ENCODE measurements around the gene THUMPD2.

Gene THUMPD2

GRCh38 chr2:39718483-39718882 is 60.6 kb downstream of the THUMPD2 start:
- DNase-seq (ENCODE audit: low spot score) = no peak

- no peak for DNase-seq (ENCODE audit: low spot score)
Observed at GRCh38 chr2:39717067-39717466, 62.0 kb downstream of the THUMPD2 start.

GRCh38 chr2:39715822-39716221 is 63.2 kb downstream of the THUMPD2 start:
- no peak for DNase-seq (ENCODE audit: low spot score)

GRCh38 chr2:39715095-39715494 is 64.0 kb downstream of the THUMPD2 start:
- DNase-seq (ENCODE audit: low spot score) = no peak

- no peak for DNase-seq (ENCODE audit: low spot score)
Observed at GRCh38 chr2:39712953-39713352, 66.1 kb downstream of the THUMPD2 start.

GRCh38 chr2:39710807-39711206 is 68.3 kb downstream of the THUMPD2 start:
- DNase-seq (ENCODE audit: low spot score) = no peak

GRCh38 chr2:39708003-39708402 is 71.1 kb downstream of the THUMPD2 start:
- no peak for DNase-seq (ENCODE audit: low spot score)

- no peak for DNase-seq (ENCODE audit: low spot score)
Observed at GRCh38 chr2:39706945-39707344, 72.1 kb downstream of the THUMPD2 start.

GRCh38 chr2:39706312-39706711 is 72.7 kb downstream of the THUMPD2 start:
- DNase-seq (ENCODE audit: low spot score) = no peak

- DNase-seq (ENCODE audit: low spot score) = no peak
Observed at GRCh38 chr2:39705638-39706037, 73.4 kb downstream of the THUMPD2 start.

GRCh38 chr2:39704540-39704939 is 74.5 kb downstream of the THUMPD2 start:
- DNase-seq (ENCODE audit: low spot score) = no peak

GRCh38 chr2:39703181-39703872 is 75.7 kb downstream of the THUMPD2 start:
- DNase-seq (ENCODE audit: low spot score) = no peak

- DNase-seq (ENCODE audit: low spot score) = no peak
Observed at GRCh38 chr2:39701137-39701536, 77.9 kb downstream of the THUMPD2 start.

GRCh38 chr2:39697454-39697853 is 81.6 kb downstream of the THUMPD2 start:
- DNase-seq (ENCODE audit: low spot score) = no peak

- no peak for DNase-seq (ENCODE audit: low spot score)
Observed at GRCh38 chr2:39696838-39697237, 82.2 kb downstream of the THUMPD2 start.

GRCh38 chr2:39696101-39696553 is 82.9 kb downstream of the THUMPD2 start:
- DNase-seq (ENCODE audit: low spot score) = peak; percentile 58

GRCh38 chr2:39693245-39693644 is 85.8 kb downstream of the THUMPD2 start:
- DNase-seq (ENCODE audit: low spot score) = no peak

- DNase-seq (ENCODE audit: low spot score) = no peak
Observed at GRCh38 chr2:39689876-39690275, 89.2 kb downstream of the THUMPD2 start.

GRCh38 chr2:39689272-39689841 is 89.7 kb downstream of the THUMPD2 start:
- no peak for DNase-seq (ENCODE audit: low spot score)

- no peak for DNase-seq (ENCODE audit: low spot score)
Observed at GRCh38 chr2:39688181-39688580, 90.9 kb downstream of the THUMPD2 start.

- DNase-seq (ENCODE audit: low spot score) = no peak
Observed at GRCh38 chr2:39686456-39686855, 92.6 kb downstream of the THUMPD2 start.
